ENCODE measurements around the gene FEM1A.
"Not testable (repeated sequence)": the region's sequence is repeated elsewhere in the genome, so short reads cannot be mapped to it uniquely, and the experiment has no call there.

The FEM1A gene

GRCh38 chr19:4791183-4792018 lies at the start of gene FEM1A:
FEM1A (plus strand) TSS chr19:4791734; CDS start chr19:4791855, 121 bp downstream.
- peak; percentile 98 for DNase-seq (ENCODE audit: low spot score)

- no peak for DNase-seq (ENCODE audit: low spot score)
Observed at GRCh38 chr19:4742723-4743646, 48.5 kb upstream of the FEM1A start.

GRCh38 chr19:4744451-4745174 lies 46.9 kb upstream of the FEM1A start:
- DNase-seq (ENCODE audit: low spot score) = peak; percentile 91

- DNase-seq (ENCODE audit: low spot score) = not testable (repeated sequence)
Observed at GRCh38 chr19:4745175-4745574, 46.4 kb upstream of the FEM1A start.

GRCh38 chr19:4745986-4746385 lies 45.5 kb upstream of the FEM1A start:
- no peak for DNase-seq (ENCODE audit: low spot score)

GRCh38 chr19:4748185-4748584 lies 43.3 kb upstream of the FEM1A start:
- DNase-seq (ENCODE audit: low spot score) = no peak

GRCh38 chr19:4748589-4748988 lies 42.9 kb upstream of the FEM1A start:
- no peak for DNase-seq (ENCODE audit: low spot score)

GRCh38 chr19:4749870-4750590 lies 41.5 kb upstream of the FEM1A start:
- DNase-seq (ENCODE audit: low spot score) = no peak

- no peak for DNase-seq (ENCODE audit: low spot score)
Observed at GRCh38 chr19:4754248-4754647, 37.3 kb upstream of the FEM1A start.

GRCh38 chr19:4755459-4755858 lies 36.1 kb upstream of the FEM1A start:
- DNase-seq (ENCODE audit: low spot score) = no peak

- no peak for DNase-seq (ENCODE audit: low spot score)
Observed at GRCh38 chr19:4758082-4758481, 33.5 kb upstream of the FEM1A start.

- no peak for DNase-seq (ENCODE audit: low spot score)
Observed at GRCh38 chr19:4758659-4759058, 32.9 kb upstream of the FEM1A start.

- DNase-seq (ENCODE audit: low spot score) = peak; percentile 100
Observed at GRCh38 chr19:4759388-4760284, 31.9 kb upstream of the FEM1A start.

- no peak for DNase-seq (ENCODE audit: low spot score)
Observed at GRCh38 chr19:4760285-4760650, 31.3 kb upstream of the FEM1A start.

GRCh38 chr19:4763021-4763420 lies 28.5 kb upstream of the FEM1A start:
- DNase-seq (ENCODE audit: low spot score) = no peak

GRCh38 chr19:4764393-4764660 lies 27.2 kb upstream of the FEM1A start:
- no peak for DNase-seq (ENCODE audit: low spot score)

GRCh38 chr19:4768934-4769777 lies 22.4 kb upstream of the FEM1A start:
- DNase-seq (ENCODE audit: low spot score) = peak; percentile 89

- no peak for DNase-seq (ENCODE audit: low spot score)
Observed at GRCh38 chr19:4772566-4772965, 19.0 kb upstream of the FEM1A start.

- DNase-seq (ENCODE audit: low spot score) = no peak
Observed at GRCh38 chr19:4773047-4773640, 18.4 kb upstream of the FEM1A start.

GRCh38 chr19:4774136-4774535 lies 17.4 kb upstream of the FEM1A start:
- DNase-seq (ENCODE audit: low spot score) = no peak
